ENCODE data around the gene CEP112. TPM values are rescaled to one million over a fixed set of nuclear protein-coding genes. Genes with fewer than 3 reads are reported as not detected.

Gene CEP112
- total RNA-seq, 6 donors from 2014 or later = 14.3 to 70.2 (median 31.0) TPM

DNA sequence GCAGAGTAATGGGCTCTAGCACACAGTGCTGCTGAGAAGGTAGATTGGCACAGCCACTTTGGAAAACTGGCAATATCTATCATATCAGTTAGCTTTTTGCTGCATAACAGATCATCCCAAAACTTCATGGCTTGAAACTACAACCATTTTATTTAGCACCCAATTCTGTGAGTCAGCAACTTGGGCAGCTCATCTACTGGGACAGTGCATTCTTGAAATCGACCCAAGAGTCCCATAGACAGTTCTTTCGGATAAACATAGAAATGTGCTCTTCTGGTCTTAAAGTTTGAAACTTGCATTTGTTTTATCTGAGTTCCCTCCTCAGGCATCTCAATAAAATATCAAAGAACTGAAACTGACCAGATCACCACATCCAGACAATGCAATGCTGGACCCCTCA is 76.7 kb downstream of the CEP112 start:
- ATAC-seq (ENCODE audit: low FRiP score in 2 of 2) (no peak), DNase-seq (no peak)
- no peak overlapping the region for H3K4me3 ChIP-seq
- 87 to 88% methylated on average over 2 of the region's 2 CpGs for WGBS, 2 donors
- peaks cover 0 to 4% (median 0%) of the 10 kb centered on the region in 4 donors for H3K9me3 ChIP-seq
- no peaks in the 10 kb centered on the region for H3K36me3 ChIP-seq
- no peaks in the 10 kb centered on the region for H3K27me3 ChIP-seq
- TF ChIP-seq, protein P1, sequence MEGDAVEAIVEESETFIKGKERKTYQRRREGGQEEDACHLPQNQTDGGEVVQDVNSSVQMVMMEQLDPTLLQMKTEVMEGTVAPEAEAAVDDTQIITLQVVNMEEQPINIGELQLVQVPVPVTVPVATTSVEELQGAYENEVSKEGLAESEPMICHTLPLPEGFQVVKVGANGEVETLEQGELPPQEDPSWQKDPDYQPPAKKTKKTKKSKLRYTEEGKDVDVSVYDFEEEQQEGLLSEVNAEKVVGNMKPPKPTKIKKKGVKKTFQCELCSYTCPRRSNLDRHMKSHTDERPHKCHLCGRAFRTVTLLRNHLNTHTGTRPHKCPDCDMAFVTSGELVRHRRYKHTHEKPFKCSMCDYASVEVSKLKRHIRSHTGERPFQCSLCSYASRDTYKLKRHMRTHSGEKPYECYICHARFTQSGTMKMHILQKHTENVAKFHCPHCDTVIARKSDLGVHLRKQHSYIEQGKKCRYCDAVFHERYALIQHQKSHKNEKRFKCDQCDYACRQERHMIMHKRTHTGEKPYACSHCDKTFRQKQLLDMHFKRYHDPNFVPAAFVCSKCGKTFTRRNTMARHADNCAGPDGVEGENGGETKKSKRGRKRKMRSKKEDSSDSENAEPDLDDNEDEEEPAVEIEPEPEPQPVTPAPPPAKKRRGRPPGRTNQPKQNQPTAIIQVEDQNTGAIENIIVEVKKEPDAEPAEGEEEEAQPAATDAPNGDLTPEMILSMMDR (IDR thresholded peaks at IDR 0.05) = no peak
- no peak for TF ChIP-seq EP300 (IDR thresholded peaks at IDR 0.05)
- TF ChIP-seq POLR2A (IDR thresholded peaks at IDR 0.05) = no peak
- TF ChIP-seq POLR2AphosphoS5 (IDR thresholded peaks at IDR 0.05) = no peak
- no peak overlapping the region for H3K27ac ChIP-seq
- no peaks in the 10 kb centered on the region for H3K4me1 ChIP-seq

DNA sequence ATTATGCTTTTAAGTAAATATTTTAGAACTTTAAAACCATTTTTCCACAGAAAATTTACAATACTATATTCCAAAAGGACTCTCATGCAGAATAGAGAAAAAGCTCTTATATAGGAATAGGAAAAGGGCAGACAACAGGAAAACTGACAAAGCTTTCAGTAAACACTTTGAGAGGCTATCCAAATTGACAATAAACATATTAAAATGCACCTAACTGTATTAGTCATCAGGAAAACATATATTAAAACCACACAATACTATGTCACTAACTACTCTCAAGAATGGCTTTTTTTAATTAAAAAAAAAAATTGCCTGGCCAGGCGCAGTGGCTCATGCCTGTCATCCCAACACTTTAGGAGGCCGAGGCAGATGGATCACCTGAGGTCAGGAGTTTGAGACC is 77.3 kb downstream of the CEP112 start:
- no peaks in the 10 kb centered on the region for H3K27me3 ChIP-seq
- TF ChIP-seq POLR2AphosphoS5 (IDR thresholded peaks at IDR 0.05) (no peak), EP300 (IDR thresholded peaks at IDR 0.05) (no peak), POLR2A (IDR thresholded peaks at IDR 0.05) (no peak)
- TF ChIP-seq, protein P1 (IDR thresholded peaks at IDR 0.05) = no peak
- 94 to 100% methylated on average over 2 of the region's 2 CpGs for WGBS, 2 donors
- H3K9me3 ChIP-seq = no peaks in the 10 kb centered on the region
- H3K4me3 ChIP-seq = no peak overlapping the region
- no peaks in the 10 kb centered on the region for H3K4me1 ChIP-seq
- DNase-seq = no peak
- no peak for ATAC-seq (ENCODE audit: low FRiP score in 2 of 2)
- H3K36me3 ChIP-seq = no peaks in the 10 kb centered on the region
- H3K27ac ChIP-seq = no peak overlapping the region

DNA sequence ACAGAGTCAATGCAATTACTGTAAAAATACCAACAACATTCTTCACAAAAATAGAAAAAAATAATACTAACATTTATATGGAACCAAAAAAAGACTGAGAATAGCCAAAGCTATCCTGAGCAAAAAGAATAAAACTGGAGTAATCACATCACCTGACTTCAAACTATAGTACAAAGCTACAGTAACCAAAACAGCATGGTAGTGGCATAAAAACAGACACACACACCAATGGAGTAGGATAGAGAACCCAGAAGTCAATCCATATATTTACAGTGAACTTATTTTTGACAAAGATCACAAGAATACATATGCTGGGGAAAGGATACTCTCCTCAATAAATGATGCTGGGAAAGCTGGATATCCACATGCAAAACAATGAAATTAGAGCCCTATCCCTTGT is 84.2 kb downstream of the CEP112 start:
- DNase-seq (no peak), ATAC-seq (ENCODE audit: low FRiP score in 2 of 2) (no peak)
- H3K4me1 ChIP-seq = no peaks in the 10 kb centered on the region
- H3K27me3 ChIP-seq = no peaks in the 10 kb centered on the region
- peaks cover 0 to 4% (median 0%) of the 10 kb centered on the region in 4 donors for H3K9me3 ChIP-seq
- H3K36me3 ChIP-seq = peaks cover 0 to 3% (median 0%) of the 10 kb centered on the region in 4 donors
- no peak overlapping the region for H3K4me3 ChIP-seq
- no peak for TF ChIP-seq POLR2A (IDR thresholded peaks at IDR 0.05)
- TF ChIP-seq, protein P1 (IDR thresholded peaks at IDR 0.05) = no peak
- no peak for TF ChIP-seq EP300 (IDR thresholded peaks at IDR 0.05)
- no peak for TF ChIP-seq POLR2AphosphoS5 (IDR thresholded peaks at IDR 0.05)
- no peak overlapping the region for H3K27ac ChIP-seq

DNA sequence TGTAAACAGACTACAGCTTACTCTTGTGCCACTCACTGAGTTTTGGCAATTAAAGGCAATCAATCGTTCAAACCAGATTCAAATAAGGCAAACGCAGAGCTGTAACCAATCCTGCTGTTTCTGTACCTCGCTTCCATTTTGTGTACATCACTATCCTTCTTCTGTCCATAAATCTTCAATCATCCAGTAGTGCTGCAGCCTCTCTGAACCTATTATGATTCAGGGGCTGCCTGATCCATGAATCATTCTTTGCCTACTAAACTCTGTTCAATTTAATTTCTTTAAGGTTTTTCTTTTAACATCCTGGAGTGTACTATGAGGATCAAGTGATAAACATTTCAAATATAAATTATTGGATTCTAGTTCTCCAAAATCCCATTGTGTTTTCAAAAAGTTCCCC is 93.9 kb downstream of the CEP112 start:
- DNase-seq (no peak), ATAC-seq (ENCODE audit: low FRiP score in 2 of 2) (no peak)
- H3K4me3 ChIP-seq = no peak overlapping the region
- no peak overlapping the region for H3K27ac ChIP-seq
- peaks cover 0 to 4% (median 0%) of the 10 kb centered on the region in 4 donors for H3K36me3 ChIP-seq
- H3K27me3 ChIP-seq = no peaks in the 10 kb centered on the region
- H3K9me3 ChIP-seq = no peaks in the 10 kb centered on the region
- no peak for TF ChIP-seq POLR2A (IDR thresholded peaks at IDR 0.05)
- TF ChIP-seq, protein P1 (IDR thresholded peaks at IDR 0.05) = no peak
- TF ChIP-seq POLR2AphosphoS5 (IDR thresholded peaks at IDR 0.05) = no peak
- no peak for TF ChIP-seq EP300 (IDR thresholded peaks at IDR 0.05)
- no peaks in the 10 kb centered on the region for H3K4me1 ChIP-seq
- 91 to 93% methylated on average over 3 of the region's 3 CpGs for WGBS, 2 donors

DNA sequence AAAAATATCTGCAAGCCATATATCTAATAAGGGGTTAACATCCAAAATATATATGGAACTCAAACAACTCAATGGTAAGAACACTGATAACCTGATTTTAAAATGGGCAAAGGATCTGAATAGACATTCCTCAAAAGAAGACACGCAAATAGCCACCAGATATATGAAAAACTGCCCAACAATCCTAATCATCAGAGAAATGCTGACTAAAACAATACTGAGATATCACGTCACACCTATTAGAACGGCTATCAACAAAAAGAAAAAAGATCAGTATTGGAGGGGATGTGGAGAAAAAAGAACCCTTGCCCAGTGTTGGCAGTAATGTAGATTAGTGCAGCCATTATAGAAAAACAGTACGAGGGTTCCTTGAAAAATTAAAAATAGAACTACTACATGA is 97.2 kb downstream of the CEP112 start:
- no peak overlapping the region for H3K4me3 ChIP-seq
- peaks cover 0 to 4% (median 0%) of the 10 kb centered on the region in 4 donors for H3K36me3 ChIP-seq
- no peak overlapping the region for H3K27ac ChIP-seq
- H3K9me3 ChIP-seq = peaks cover 0 to 3% (median 0%) of the 10 kb centered on the region in 4 donors
- TF ChIP-seq EP300 (IDR thresholded peaks at IDR 0.05) = no peak
- TF ChIP-seq, protein P1 (IDR thresholded peaks at IDR 0.05) = no peak
- no peak for TF ChIP-seq POLR2A (IDR thresholded peaks at IDR 0.05)
- no peak for TF ChIP-seq POLR2AphosphoS5 (IDR thresholded peaks at IDR 0.05)
- H3K4me1 ChIP-seq = no peaks in the 10 kb centered on the region
- WGBS, 2 donors = 94 to 97% methylated on average over 4 of the region's 4 CpGs
- ATAC-seq (ENCODE audit: low FRiP score in 2 of 2) (no peak), DNase-seq (no peak)
- no peaks in the 10 kb centered on the region for H3K27me3 ChIP-seq
